Left lung (tissue), 10 donors: ENCODE results near the gene CMIP. TPM values are rescaled to one million over a fixed set of nuclear protein-coding genes. Genes with fewer than 3 reads are reported as not detected.

Source experiments
- ATAC-seq: fragments of 200-7000 bp; cut with Tn5 transposase; one replicate; pipeline ENCODE4 v1.9.1; 2020; ENCODE audit warnings: moderate library complexity
- DNase-seq, 4 donors: peaks; one replicate each; pipeline ENCODE4 v3.0.0-alpha.2; 2013 to 2020
- H3K27ac ChIP-seq, 2 donors: fragments of 200-600 bp; sonication (generic) in 1 of 2; one replicate each; pipeline versions ENCODE4 v1.5.0 to v1.8.0; 2020 to 2021
- H3K27me3 ChIP-seq, 2 donors: fragments of 200-600 bp; sonication (generic) in 1 of 2; one replicate each; pipeline versions ENCODE4 v1.5.0 to v1.8.0; 2020 to 2021
- H3K36me3 ChIP-seq, 2 donors: fragments of 200-600 bp; sonication (generic) in 1 of 2; one replicate each; pipeline versions ENCODE4 v1.5.0 to v1.8.0; 2020 to 2021
- H3K4me1 ChIP-seq, 2 donors: fragments of 200-600 bp; one replicate each; pipeline ENCODE4 v1.8.0; 2021
- H3K4me3 ChIP-seq, 2 donors: fragments of 200-600 bp; sonication (generic) in 1 of 2; one replicate each; pipeline versions ENCODE4 v1.5.0 to v1.8.0; 2020 to 2021; ENCODE audit warnings: mild to moderate bottlenecking in 1 of 2
- H3K9me3 ChIP-seq, 2 donors: fragments of 200-600 bp; sonication (generic) in 1 of 2; one replicate each; pipeline versions ENCODE4 v1.5.0 to v1.8.0; 2020 to 2021
- intact Hi-C, 2 donors: fragments of 100-400 bp; cut with DNase I; formaldehyde crosslinking; loops; one replicate each; pipeline versions ENCODE4 v1.11.2 to v1.14.2; 2022
- polyA plus RNA-seq, 6 donors: library from polyadenylated mRNA; unstranded; fragments of 120-200 nt; gene quantifications; one replicate each; pipeline ENCODE4 v1.2.1, GENCODE V29; 2013; ENCODE audit not compliant: insufficient read length in 6 of 6
- total RNA-seq, 2 donors: library from RNA; stranded (reverse); fragmentation: NEBNext Ultra II Directional; extraction: Animal tissue kit (Norgen Biotek cat#: 25700); gene quantifications; one replicate each; pipeline ENCODE4 v1.2.1, GENCODE V29; 2021
- TF ChIP-seq, protein P1 (sequence below), 2 donors: fragments of 200-600 bp; sonication (generic) in 1 of 2; IDR thresholded peaks; one replicate each; pipeline versions ENCODE4 v1.5.0 to v1.8.0; 2021; ENCODE audit warnings: antibody characterized with exemption in 2 of 2
- donor health status: DM: no; HTN: yes; CAD: no.
- donor health status: DM: no; HTN: no; CAD: no.

CMIP gene
- total and polyA plus RNA-seq, 8 donors, result 35.3 to 55.8 (median 40.4) TPM

- ATAC-seq (no peak), DNase-seq (peak in 1 of 4 donors; percentile 56)
- H3K27ac ChIP-seq, result no peak overlapping the region
- TF ChIP-seq, protein P1, sequence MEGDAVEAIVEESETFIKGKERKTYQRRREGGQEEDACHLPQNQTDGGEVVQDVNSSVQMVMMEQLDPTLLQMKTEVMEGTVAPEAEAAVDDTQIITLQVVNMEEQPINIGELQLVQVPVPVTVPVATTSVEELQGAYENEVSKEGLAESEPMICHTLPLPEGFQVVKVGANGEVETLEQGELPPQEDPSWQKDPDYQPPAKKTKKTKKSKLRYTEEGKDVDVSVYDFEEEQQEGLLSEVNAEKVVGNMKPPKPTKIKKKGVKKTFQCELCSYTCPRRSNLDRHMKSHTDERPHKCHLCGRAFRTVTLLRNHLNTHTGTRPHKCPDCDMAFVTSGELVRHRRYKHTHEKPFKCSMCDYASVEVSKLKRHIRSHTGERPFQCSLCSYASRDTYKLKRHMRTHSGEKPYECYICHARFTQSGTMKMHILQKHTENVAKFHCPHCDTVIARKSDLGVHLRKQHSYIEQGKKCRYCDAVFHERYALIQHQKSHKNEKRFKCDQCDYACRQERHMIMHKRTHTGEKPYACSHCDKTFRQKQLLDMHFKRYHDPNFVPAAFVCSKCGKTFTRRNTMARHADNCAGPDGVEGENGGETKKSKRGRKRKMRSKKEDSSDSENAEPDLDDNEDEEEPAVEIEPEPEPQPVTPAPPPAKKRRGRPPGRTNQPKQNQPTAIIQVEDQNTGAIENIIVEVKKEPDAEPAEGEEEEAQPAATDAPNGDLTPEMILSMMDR (IDR thresholded peaks at IDR 0.05), result no peak
- no peaks in the 10 kb centered on the region for H3K4me1 ChIP-seq
- no peaks in the 10 kb centered on the region for H3K27me3 ChIP-seq
- H3K36me3 ChIP-seq, result peaks cover 0 to 95% of the 10 kb centered on the region in 2 donors
- intact Hi-C loops, result no loop called here
- H3K9me3 ChIP-seq, result no peaks in the 10 kb centered on the region
- no peak overlapping the region for H3K4me3 ChIP-seq
These were observed 231.7 kb downstream of the CMIP start for GRCh38 chr16:81676066-81676882.

GRCh38 chr16:81676883-81677737, 232.5 kb downstream of the CMIP start:
- ATAC-seq (no peak), DNase-seq (no peak)
- no peaks in the 10 kb centered on the region for H3K4me1 ChIP-seq
- H3K27ac ChIP-seq, result no peak overlapping the region
- H3K27me3 ChIP-seq, result no peaks in the 10 kb centered on the region
- no peaks in the 10 kb centered on the region for H3K9me3 ChIP-seq
- H3K4me3 ChIP-seq, result no peak overlapping the region
- TF ChIP-seq, protein P1 (IDR thresholded peaks at IDR 0.05), result no peak
- H3K36me3 ChIP-seq, result peaks cover 0 to 95% of the 10 kb centered on the region in 2 donors
- intact Hi-C loops, result no loop called here

GRCh38 chr16:81678326-81679095, 233.9 kb downstream of the CMIP start:
- DNase-seq (peak in 1 of 4 donors; percentile 80), ATAC-seq (no peak)
- no peaks in the 10 kb centered on the region for H3K4me1 ChIP-seq
- intact Hi-C loops, result no loop called here
- H3K36me3 ChIP-seq, result peaks cover 0 to 91% of the 10 kb centered on the region in 2 donors
- TF ChIP-seq, protein P1 (IDR thresholded peaks at IDR 0.05), result no peak
- H3K9me3 ChIP-seq, result no peaks in the 10 kb centered on the region
- no peak overlapping the region for H3K4me3 ChIP-seq
- H3K27me3 ChIP-seq, result no peaks in the 10 kb centered on the region
- no peak overlapping the region for H3K27ac ChIP-seq

DNA sequence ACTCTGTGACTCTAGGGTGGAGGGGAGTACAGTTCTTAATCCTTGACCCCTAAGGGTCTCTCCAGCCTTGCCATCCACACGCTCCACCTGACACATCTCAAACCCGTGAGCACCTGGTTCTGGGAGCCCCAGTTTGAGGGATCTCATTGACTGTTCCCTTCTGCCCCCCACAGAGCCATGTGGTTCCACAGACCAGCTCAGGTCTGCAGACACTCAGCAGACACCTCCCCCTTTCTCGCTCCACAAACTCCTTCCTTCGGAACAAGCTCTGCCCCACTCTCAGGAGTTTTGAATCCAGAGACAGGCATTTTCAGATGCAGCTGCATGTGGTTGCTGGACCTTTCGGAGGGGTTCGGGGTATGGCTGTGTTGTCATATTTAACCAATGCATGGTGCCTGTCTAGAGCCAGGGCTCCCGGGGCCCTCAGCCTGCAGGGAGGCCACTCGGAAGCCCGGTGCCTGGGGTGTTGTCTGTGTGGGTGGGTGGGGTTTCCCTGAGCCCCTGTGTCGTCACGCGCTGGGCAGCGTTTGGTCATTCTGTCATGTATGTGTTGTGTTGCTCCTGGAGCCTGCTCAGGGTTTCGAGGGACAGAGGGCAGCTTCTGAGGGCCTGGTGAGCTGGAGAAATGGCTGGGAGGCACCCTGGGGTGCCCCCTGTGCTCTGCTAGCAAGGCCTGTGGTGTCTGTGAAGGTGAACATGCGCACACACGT, 235.3 kb downstream of the CMIP start:
- ATAC-seq (no peak), DNase-seq (peak in 1 of 4 donors; percentile 56)
- peaks cover 0 to 84% of the 10 kb centered on the region in 2 donors for H3K36me3 ChIP-seq
- H3K4me1 ChIP-seq, result no peaks in the 10 kb centered on the region
- no peaks in the 10 kb centered on the region for H3K9me3 ChIP-seq
- intact Hi-C loops, result no loop called here
- no peaks in the 10 kb centered on the region for H3K27me3 ChIP-seq
- H3K4me3 ChIP-seq, result no peak overlapping the region
- H3K27ac ChIP-seq, result no peak overlapping the region
- TF ChIP-seq, protein P1 (IDR thresholded peaks at IDR 0.05), result no peak
